K562 (cell line): ENCODE results near the gene CD48. TPM values are rescaled to one million over a fixed set of nuclear protein-coding genes. Genes with fewer than 3 reads are reported as not detected.
"Not testable (repeated sequence)": the region's sequence is repeated elsewhere in the genome, so short reads cannot be mapped to it uniquely, and the experiment has no call there.

Source experiments
- ATAC-seq: fragments of 200-7000 bp; cut with Tn5 transposase; 3 replicates; pipeline ENCODE4 v1.9.1; 2020; ENCODE audit warnings: moderate library complexity
- BruUV-seq: library from RNA; stranded (reverse); fragments of 400-500 nt; replicated peaks from 2 replicates; lab custom pipeline; 2021; lab: Mats Ljungman, UMichigan
- CTCF ChIA-PET: fragments of 300-600 bp; formaldehyde crosslinking; extraction: SDS; loops from one replicate; lab custom pipeline; 2021; ENCODE audit warnings: low intra/inter-chr PET ratio; lab: Yijun Ruan, JAX
- POLR2A ChIA-PET: fragments of 300-600, 350-650 bp; sonication (Branson Sonifier 250); formaldehyde crosslinking; extraction: SDS; loops from one replicate; lab custom pipeline; 2021; ENCODE audit warnings: antibody characterized with exemption, inconsistent platforms; lab: Yijun Ruan, JAX
- DNase-seq, 4 experiments: peaks; one replicate each; pipeline versions ENCODE4 v3.0.0 to v3.0.0-alpha.2; 2011 to 2018; ENCODE audit warnings: low spot score in 3 of 4, mixed read lengths in 3 of 4; ENCODE audit errors: extremely low read depth in 1 of 4
- FAIRE-seq: peaks from 2 replicates; lab custom pipeline; 2011; peaks lifted over from hg19 to GRCh38; lab: Jason Lieb, UNC
- H2AFZ ChIP-seq: 2 replicates; pipeline ENCODE4 v1.6.0; 2011; ENCODE audit warnings: low read depth, low read length, control low read depth, inconsistent platforms
- H3K27ac ChIP-seq: fragments of 200-600 bp; 3 replicates; pipeline ENCODE4 v1.8.0; 2011; ENCODE audit warnings: low read depth, mild to moderate bottlenecking, control low read depth, inconsistent platforms, low read length, moderate library complexity, mixed read lengths; ENCODE audit errors: extremely low read depth
- H3K27me3 ChIP-seq, 2 experiments: fragments of 300-600 bp in 1 of 2; 2 replicates in 1 of 2; 3 replicates in 1 of 2; pipeline versions ENCODE4 v1.6.0 to v1.8.0; 2011; ENCODE audit warnings: inconsistent platforms in 2 of 2, low read length in 2 of 2, mild to moderate bottlenecking in 1 of 2, mixed read lengths in 1 of 2, moderate library complexity in 1 of 2; ENCODE audit not compliant: control insufficient read depth in 2 of 2, insufficient read depth in 2 of 2
- H3K36me3 ChIP-seq: fragments of 300-600 bp; 3 replicates; pipeline ENCODE4 v1.8.0; 2011; ENCODE audit warnings: mild to moderate bottlenecking, low read length, inconsistent platforms; ENCODE audit not compliant: control insufficient read depth, insufficient read depth
- H3K4me1 ChIP-seq, 2 experiments: fragments of 200-600 bp in 1 of 2; replicated peaks in 1 of 2; 2 replicates in 1 of 2; 3 replicates in 1 of 2; pipeline versions ENCODE4 v1.5.1 to v1.8.0; 2011; ENCODE audit warnings: inconsistent platforms in 2 of 2, low read length in 2 of 2, mild to moderate bottlenecking in 1 of 2, mixed read lengths in 1 of 2, moderate library complexity in 1 of 2; ENCODE audit not compliant: control insufficient read depth in 2 of 2, insufficient read depth in 2 of 2
- H3K4me2 ChIP-seq: 2 replicates; pipeline ENCODE4 v1.6.1; 2011; ENCODE audit warnings: low read length, control low read depth, inconsistent platforms, mixed read lengths; ENCODE audit not compliant: insufficient read depth
- H3K4me3 ChIP-seq: fragments of 200-600 bp; sonication (generic), shearing (Covaris generic); 2 replicates; pipeline ENCODE4 v1.5.1; 2016; ENCODE audit warnings: control low read depth, inconsistent platforms
- H3K79me2 ChIP-seq: fragments of 200-600 bp; 3 replicates; pipeline ENCODE4 v1.8.0; 2011; ENCODE audit warnings: low read length, inconsistent platforms; ENCODE audit not compliant: control insufficient read depth, insufficient read depth
- H3K9ac ChIP-seq, 2 experiments: 2 replicates each; pipeline versions ENCODE4 v1.6.0 to v1.6.1; 2011; ENCODE audit warnings: low read depth in 2 of 2, low read length in 2 of 2, control low read depth in 1 of 2, inconsistent platforms in 1 of 2, mild to moderate bottlenecking in 1 of 2, mixed read lengths in 1 of 2; ENCODE audit not compliant: insufficient read depth in 1 of 2
- H3K9me1 ChIP-seq: one replicate; pipeline ENCODE4 v1.6.0; 2011; ENCODE audit warnings: inconsistent platforms, mild to moderate bottlenecking, low read length, moderate library complexity; ENCODE audit not compliant: control insufficient read depth, insufficient read depth
- H3K9me3 ChIP-seq: replicated peaks from 2 replicates; pipeline ENCODE4 v1.5.1; 2011; ENCODE audit warnings: low read depth, low read length, inconsistent platforms; ENCODE audit not compliant: control insufficient read depth, insufficient read depth
- H4K20me1 ChIP-seq: replicated peaks from 2 replicates; pipeline ENCODE4 v1.6.1; 2011; ENCODE audit warnings: low read length, inconsistent platforms, mixed read lengths; ENCODE audit not compliant: control insufficient read depth, insufficient read depth
- HDAC8 ChIP-seq: fragments of 450-650 bp; IDR thresholded peaks from 2 replicates; pipeline ENCODE4 v1.6.1; 2016; ENCODE audit warnings: mild to moderate bottlenecking, missing genetic modification characterization, moderate library complexity, missing compliant biosample characterization
- MECOM ChIP-seq: fragments of 250-450 bp; sonication (Bioruptor Pico); IDR thresholded peaks from 2 replicates; pipeline ENCODE4 v1.8.0; 2022; ENCODE audit warnings: inconsistent platforms
- MGA ChIP-seq: fragments of 450-650 bp; IDR thresholded peaks from 2 replicates; pipeline ENCODE4 v1.6.1; 2016; ENCODE audit warnings: mild to moderate bottlenecking, moderate library complexity
- PTRF ChIP-seq: fragments of 450-650 bp; IDR thresholded peaks from 2 replicates; pipeline ENCODE4 v1.6.1; 2016; ENCODE audit warnings: mild to moderate bottlenecking, missing genetic modification characterization, missing compliant biosample characterization
- ZBTB17 ChIP-seq: fragments of 450-650 bp; formaldehyde crosslinking; IDR thresholded peaks from 2 replicates; pipeline ENCODE4 v1.4.0; 2020; ENCODE audit warnings: mild to moderate bottlenecking
- ZNF584 ChIP-seq: fragments of 200-800 bp; sonication (Bioruptor generic); IDR thresholded peaks from 2 replicates; pipeline ENCODE4 v1.6.1; 2016; ENCODE audit warnings: low read depth, mild to moderate bottlenecking, missing genetic modification characterization, missing compliant biosample characterization
- ZNF639 ChIP-seq, 2 experiments: fragments of 200-800 bp in 1 of 2; sonication (Bioruptor generic) in 1 of 2; sonication (generic) in 1 of 2; formaldehyde crosslinking in 1 of 2; IDR thresholded peaks in 1 of 2; conservative IDR thresholded peaks in 1 of 2; 2 replicates each; pipeline versions ENCODE4 v1.5.0 to v1.6.1; 2016 to 2020; ENCODE audit warnings: missing compliant biosample characterization in 1 of 2, missing genetic modification characterization in 1 of 2, missing genetic modification reagents in 1 of 2
- WGBS: fragments of 100-300 bp; shearing (Covaris generic); methylation state at CpG from one replicate; pipeline ENCODE4 v1.1.6; 2016; ENCODE audit warnings: low coverage, mixed read lengths; ENCODE audit not compliant: insufficient coverage; ENCODE audit errors: missing lambda C conversion rate; 5-methylcytosine and 5-hydroxymethylcytosine counted together
- in situ Hi-C: fragments of 300-500 bp; cut with MboI; formaldehyde crosslinking; loops from 4 replicates; pipeline ENCODE4 v1.15.0; 2018; ENCODE audit warnings: inconsistent platforms, mixed read lengths
- intact Hi-C: fragments of 100-400 bp; cut with micrococcal nuclease; formaldehyde crosslinking; loops from 2 replicates; pipeline ENCODE4 v1.14.2; 2022
- polyA plus RNA-seq, 8 experiments: library from polyadenylated mRNA; depleted of rRNA in 4 of 8; stranded (reverse) in 5 of 8; unstranded in 3 of 8; fragments of >200 nt; fragmentation: Nextera tagmentation in 2 of 8; fragmentation: Illumina TruSeq in 1 of 8; extraction: Ambion mirVana in 2 of 8; extraction: Trizol in 1 of 8; gene quantifications; 2 replicates each; pipeline versions ENCODE4 v1.2.1 to v1.2.3, GENCODE V29; 2011 to 2014; ENCODE audit warnings: inconsistent platforms in 1 of 8, missing spikeins in 1 of 8
- total RNA-seq, 7 experiments: library from RNA; depleted of rRNA in 6 of 7; stranded (reverse); fragments of >200 nt in 6 of 7; fragmentation: Illumina TruSeq in 2 of 7; extraction: Trizol in 2 of 7; gene quantifications; 2 replicates each; pipeline versions ENCODE4 v1.2.1 to v1.2.3, GENCODE V29; 2011 to 2021; ENCODE audit warnings: low replicate concordance in 1 of 7

The CD48 gene
- total and polyA plus RNA-seq, 9 of the 15 experiments (the other 6 are each of a cell fraction or from before 2014, with no cell fraction given) = 0.10 to 0.42 (median 0.29) TPM; not detected in 3

- H3K36me3 ChIP-seq, H3K4me2 ChIP-seq, BruUV-seq, H3K9ac ChIP-seq, H3K79me2 ChIP-seq, H3K9me3 ChIP-seq, in situ Hi-C loops, H3K27me3 ChIP-seq, H3K27ac ChIP-seq, FAIRE-seq, ATAC-seq, H3K4me3 ChIP-seq, CTCF ChIA-PET, H4K20me1 ChIP-seq, H3K9me1 ChIP-seq, intact Hi-C loops: not testable (repeated sequence)
- H2AFZ ChIP-seq = peak overlapping the region; percentile 61
- peak in 1 of 4 experiments; percentile 35 for DNase-seq
- WGBS = 13% methylated on average over 8 of the region's 8 CpGs
- POLR2A ChIA-PET = interaction anchor here (0.7 to 1.1 kb wide), 2 partner anchors 13 to 61 kb away, joined by 3 read pairs; no protein-coding TSS in a partner anchor
- H3K4me1 ChIP-seq = peaks cover 0 to 19% of the 10 kb centered on the region in 2 experiments; a peak in 4 of 5 replicates
- peak; percentile 77 for TF ChIP-seq PTRF (tag)
- peak; percentile 80; the same call in 1 of the 2 replicates for TF ChIP-seq HDAC8
- TF ChIP-seq ZNF639 (CRISPR knock-in tag; conservative IDR thresholded peaks at IDR 0.05 in 1 of 2, IDR thresholded peaks at IDR 0.05 in 1 of 2) = peak in 1 of 2 experiments; percentile 73; a peak in 2 of 4 replicates
- peak; percentile 78; the same call in 1 of the 2 replicates for TF ChIP-seq MECOM
- peak; percentile 87; the same call in 1 of the 2 replicates for TF ChIP-seq ZNF584 (CRISPR knock-in tag)
- TF ChIP-seq ZBTB17 (CRISPR knock-in tag) = peak; percentile 87
- peak; percentile 63 for TF ChIP-seq MGA
These were observed 59.5 kb downstream of the CD48 start for GRCh38 chr1:160652065-160652641.
